ENCODE results near the gene CDH6.
A peak's percentile ranks its signal among the peaks of the same experiment; 100 is the strongest.

Gene CDH6

DNA sequence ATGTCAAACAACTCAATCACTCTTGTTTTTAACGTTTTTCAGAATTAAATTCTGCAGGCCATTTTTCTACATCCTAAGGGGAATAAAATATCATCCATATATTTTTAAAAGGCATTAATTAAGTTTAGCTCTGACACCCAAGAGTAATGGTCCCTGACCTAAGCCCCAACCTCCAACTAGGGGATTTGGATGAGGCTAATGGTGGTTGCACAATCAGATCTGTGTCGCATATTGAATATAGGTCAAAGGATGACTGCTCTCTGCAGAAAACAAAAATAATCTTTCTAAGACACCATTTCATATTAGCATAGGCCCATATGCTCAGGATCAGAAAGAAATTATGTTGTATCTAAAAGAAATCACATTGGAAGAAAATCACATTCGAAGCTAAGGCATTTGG is 20.7 kb downstream of the CDH6 start:
- Histone ChIP-seq H3K79me2 (ENCODE audit: control insufficient read depth, insufficient read depth, low read length) (no peaks in the 10 kb centered on the region), H2BK120ac (ENCODE audit: low read depth, low read length) (no peak overlapping the region), H3K79me1 (ENCODE audit: low read length) (no peaks in the 10 kb centered on the region), H3K4ac (ENCODE audit: low read depth, low read length) (no peak overlapping the region), H3K27ac (ENCODE audit: low read depth, low read length) (no peak overlapping the region), H4K5ac (ENCODE audit: low read length) (no peak overlapping the region), H3K9ac (ENCODE audit: low read length) (no peak overlapping the region), H3K27me3 (ENCODE audit: insufficient read depth, low read length, poor library complexity) (no peaks in the 10 kb centered on the region), H3K36me3 (ENCODE audit: control insufficient read depth, insufficient read depth, low read length) (no peaks in the 10 kb centered on the region), H3K56ac (ENCODE audit: low read length) (no peak overlapping the region), H3K23ac (ENCODE audit: low read length) (no peak overlapping the region), H2BK15ac (replicated peaks; ENCODE audit: low read depth) (no peak overlapping the region), H3K4me1 (ENCODE audit: control insufficient read depth, low read depth, low read length) (no peaks in the 10 kb centered on the region), H3K18ac (ENCODE audit: low read length) (no peak overlapping the region), H4K8ac (ENCODE audit: low read depth, low read length) (no peak overlapping the region), H3K4me2 (ENCODE audit: low read length) (no peak overlapping the region), H2BK5ac (ENCODE audit: low read length) (no peak overlapping the region), H2AK5ac (ENCODE audit: low read length) (no peak overlapping the region), H3K4me3 (ENCODE audit: low read length) (no peak overlapping the region)
- WGBS (ENCODE audit: extremely low coverage, insufficient coverage, low lambda C conversion rate), result no CpG with 5 or more reads among the region's 3 CpGs
- no peak for DNase-seq

- H3K4ac ChIP-seq (ENCODE audit: low read depth, low read length), result no peak overlapping the region
- no peaks in the 10 kb centered on the region for H3K27me3 ChIP-seq (ENCODE audit: insufficient read depth, low read length, poor library complexity)
- H3K79me2 ChIP-seq (ENCODE audit: control insufficient read depth, insufficient read depth, low read length), result no peaks in the 10 kb centered on the region
- no peak overlapping the region for H3K56ac ChIP-seq (ENCODE audit: low read length)
- H3K79me1 ChIP-seq (ENCODE audit: low read length), result no peaks in the 10 kb centered on the region
- H2BK120ac ChIP-seq (ENCODE audit: low read depth, low read length), result no peak overlapping the region
- H3K18ac ChIP-seq (ENCODE audit: low read length), result no peak overlapping the region
- no peak overlapping the region for H3K9ac ChIP-seq (ENCODE audit: low read length)
- H3K4me3 ChIP-seq (ENCODE audit: low read length), result no peak overlapping the region
- no peak overlapping the region for H3K27ac ChIP-seq (ENCODE audit: low read depth, low read length)
- H4K5ac ChIP-seq (ENCODE audit: low read length), result no peak overlapping the region
- H3K36me3 ChIP-seq (ENCODE audit: control insufficient read depth, insufficient read depth, low read length), result no peaks in the 10 kb centered on the region
- no peak overlapping the region for H2BK5ac ChIP-seq (ENCODE audit: low read length)
- no peak overlapping the region for H2BK15ac ChIP-seq (replicated peaks; ENCODE audit: low read depth)
- no peak overlapping the region for H3K4me2 ChIP-seq (ENCODE audit: low read length)
- no peak overlapping the region for H2AK5ac ChIP-seq (ENCODE audit: low read length)
- no peak for DNase-seq
- no peak overlapping the region for H4K8ac ChIP-seq (ENCODE audit: low read depth, low read length)
- H3K23ac ChIP-seq (ENCODE audit: low read length), result no peak overlapping the region
- H3K4me1 ChIP-seq (ENCODE audit: control insufficient read depth, low read depth, low read length), result no peaks in the 10 kb centered on the region
Observed at GRCh38 chr5:31215236-31215635, 21.8 kb downstream of the CDH6 start.

DNA sequence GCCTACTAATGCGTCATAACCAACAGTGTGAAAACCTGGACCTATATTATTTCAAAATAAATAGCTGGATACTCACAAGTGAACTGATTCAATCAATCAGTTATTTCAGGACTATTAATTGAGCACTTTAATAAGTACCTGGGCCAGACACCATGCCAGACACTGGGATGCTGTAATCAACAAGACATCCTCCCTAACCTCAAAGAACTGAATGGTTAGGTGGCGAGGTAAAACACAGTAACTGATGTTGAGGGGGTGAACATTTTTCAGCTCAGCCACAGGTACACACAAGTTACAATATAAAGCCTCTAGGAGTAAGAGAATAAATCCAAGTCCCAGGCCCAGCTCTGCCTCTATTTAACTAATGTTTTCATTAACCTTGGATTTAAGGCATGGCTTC is 24.0 kb downstream of the CDH6 start:
- WGBS (ENCODE audit: extremely low coverage, insufficient coverage, low lambda C conversion rate), result no CpG with 5 or more reads among the region's 2 CpGs
- Histone ChIP-seq H3K56ac (ENCODE audit: low read length) (no peak overlapping the region), H4K5ac (ENCODE audit: low read length) (no peak overlapping the region), H3K4ac (ENCODE audit: low read depth, low read length) (no peak overlapping the region), H3K27me3 (ENCODE audit: insufficient read depth, low read length, poor library complexity) (no peaks in the 10 kb centered on the region), H3K18ac (ENCODE audit: low read length) (no peak overlapping the region), H2BK15ac (replicated peaks; ENCODE audit: low read depth) (no peak overlapping the region), H3K4me1 (ENCODE audit: control insufficient read depth, low read depth, low read length) (no peaks in the 10 kb centered on the region), H3K4me3 (ENCODE audit: low read length) (no peak overlapping the region), H2BK5ac (ENCODE audit: low read length) (no peak overlapping the region), H3K79me2 (ENCODE audit: control insufficient read depth, insufficient read depth, low read length) (no peaks in the 10 kb centered on the region), H2BK120ac (ENCODE audit: low read depth, low read length) (no peak overlapping the region), H3K23ac (ENCODE audit: low read length) (no peak overlapping the region), H2AK5ac (ENCODE audit: low read length) (no peak overlapping the region), H3K27ac (ENCODE audit: low read depth, low read length) (no peak overlapping the region), H3K36me3 (ENCODE audit: control insufficient read depth, insufficient read depth, low read length) (no peaks in the 10 kb centered on the region), H3K79me1 (ENCODE audit: low read length) (no peaks in the 10 kb centered on the region), H3K4me2 (ENCODE audit: low read length) (no peak overlapping the region), H4K8ac (ENCODE audit: low read depth, low read length) (no peak overlapping the region), H3K9ac (ENCODE audit: low read length) (no peak overlapping the region)
- peak; percentile 52 for DNase-seq

DNA sequence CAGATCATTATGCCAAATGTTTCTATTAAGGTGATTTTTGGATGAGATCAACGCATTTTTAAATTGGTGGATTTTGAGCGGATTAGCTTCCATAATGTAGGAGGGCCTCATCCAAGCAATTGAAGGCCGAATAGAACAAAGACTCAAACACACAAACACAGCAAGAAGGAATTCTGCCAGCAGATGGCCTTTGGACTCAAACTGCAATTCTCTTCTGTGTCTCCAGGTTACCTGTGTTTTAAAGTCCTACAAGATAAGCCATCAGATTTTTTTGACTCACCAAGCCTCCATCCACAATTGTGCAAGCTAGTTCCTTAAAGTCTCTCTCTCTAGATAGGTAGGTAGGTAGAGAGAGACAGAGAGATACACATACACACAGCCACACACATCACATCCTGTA is 25.5 kb downstream of the CDH6 start:
- Histone ChIP-seq H3K23ac (ENCODE audit: low read length) (no peak overlapping the region), H3K4me2 (ENCODE audit: low read length) (no peak overlapping the region), H3K4me1 (ENCODE audit: control insufficient read depth, low read depth, low read length) (no peaks in the 10 kb centered on the region), H3K18ac (ENCODE audit: low read length) (no peak overlapping the region), H4K8ac (ENCODE audit: low read depth, low read length) (no peak overlapping the region), H3K4ac (ENCODE audit: low read depth, low read length) (no peak overlapping the region), H3K27me3 (ENCODE audit: insufficient read depth, low read length, poor library complexity) (no peaks in the 10 kb centered on the region), H3K4me3 (ENCODE audit: low read length) (no peak overlapping the region), H4K5ac (ENCODE audit: low read length) (no peak overlapping the region), H2BK5ac (ENCODE audit: low read length) (no peak overlapping the region), H2BK15ac (replicated peaks; ENCODE audit: low read depth) (no peak overlapping the region), H3K79me2 (ENCODE audit: control insufficient read depth, insufficient read depth, low read length) (no peaks in the 10 kb centered on the region), H3K56ac (ENCODE audit: low read length) (no peak overlapping the region), H3K27ac (ENCODE audit: low read depth, low read length) (no peak overlapping the region), H3K36me3 (ENCODE audit: control insufficient read depth, insufficient read depth, low read length) (no peaks in the 10 kb centered on the region), H2AK5ac (ENCODE audit: low read length) (no peak overlapping the region), H3K79me1 (ENCODE audit: low read length) (no peaks in the 10 kb centered on the region), H3K9ac (ENCODE audit: low read length) (no peak overlapping the region), H2BK120ac (ENCODE audit: low read depth, low read length) (no peak overlapping the region)
- WGBS (ENCODE audit: extremely low coverage, insufficient coverage, low lambda C conversion rate), result no CpG with 5 or more reads among the region's 3 CpGs
- DNase-seq, result peak; percentile 58

DNA sequence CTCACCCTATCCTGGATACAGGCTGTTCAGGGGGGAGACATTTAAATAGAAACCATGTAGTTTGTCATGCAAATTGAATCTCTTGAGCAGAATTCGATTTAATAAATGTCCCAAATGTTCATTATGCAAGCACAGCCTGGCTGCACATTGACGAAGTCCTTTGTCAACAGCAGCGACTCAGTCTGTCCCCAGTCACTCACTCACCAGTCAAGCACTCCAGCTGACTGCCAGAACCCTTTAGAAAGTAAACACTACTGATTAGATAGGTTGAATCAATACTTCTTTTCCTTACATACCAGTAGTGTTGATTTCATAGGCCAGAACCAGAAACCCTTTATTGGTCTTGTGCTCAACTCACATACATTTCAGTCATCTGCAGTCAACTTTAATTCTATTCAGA is 27.5 kb downstream of the CDH6 start:
- WGBS (ENCODE audit: extremely low coverage, insufficient coverage, low lambda C conversion rate), result no CpG with 5 or more reads among the region's 3 CpGs
- Histone ChIP-seq H3K4me3 (ENCODE audit: low read length) (no peak overlapping the region), H3K4me1 (ENCODE audit: control insufficient read depth, low read depth, low read length) (no peaks in the 10 kb centered on the region), H2BK5ac (ENCODE audit: low read length) (no peak overlapping the region), H3K18ac (ENCODE audit: low read length) (no peak overlapping the region), H2BK15ac (replicated peaks; ENCODE audit: low read depth) (no peak overlapping the region), H3K23ac (ENCODE audit: low read length) (no peak overlapping the region), H3K9ac (ENCODE audit: low read length) (no peak overlapping the region), H2BK120ac (ENCODE audit: low read depth, low read length) (no peak overlapping the region), H3K4ac (ENCODE audit: low read depth, low read length) (no peak overlapping the region), H3K27ac (ENCODE audit: low read depth, low read length) (no peak overlapping the region), H3K79me2 (ENCODE audit: control insufficient read depth, insufficient read depth, low read length) (no peaks in the 10 kb centered on the region), H3K27me3 (ENCODE audit: insufficient read depth, low read length, poor library complexity) (no peaks in the 10 kb centered on the region), H3K36me3 (ENCODE audit: control insufficient read depth, insufficient read depth, low read length) (no peaks in the 10 kb centered on the region), H3K79me1 (ENCODE audit: low read length) (no peaks in the 10 kb centered on the region), H4K5ac (ENCODE audit: low read length) (no peak overlapping the region), H3K4me2 (ENCODE audit: low read length) (no peak overlapping the region), H4K8ac (ENCODE audit: low read depth, low read length) (no peak overlapping the region), H3K56ac (ENCODE audit: low read length) (no peak overlapping the region), H2AK5ac (ENCODE audit: low read length) (no peak overlapping the region)
- DNase-seq, result peak; percentile 24

DNA sequence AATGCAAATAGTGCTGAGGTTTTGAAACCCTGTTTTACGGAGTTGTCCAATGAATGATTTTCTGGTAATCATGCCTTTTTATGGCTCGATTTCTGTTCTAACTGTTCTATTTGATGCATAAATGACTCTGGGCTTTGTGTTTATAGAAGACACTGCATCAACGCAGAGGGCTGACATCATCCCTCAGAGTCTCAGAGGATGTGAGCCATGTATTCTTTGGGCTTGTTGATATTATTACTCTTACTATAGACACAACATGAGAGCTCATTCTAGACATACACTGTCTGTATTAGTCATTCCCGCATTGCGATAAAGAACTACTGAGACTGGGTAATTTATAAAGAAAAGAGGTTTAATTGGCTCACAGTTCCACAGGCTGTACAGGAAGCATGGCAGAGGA is 31.6 kb downstream of the CDH6 start:
- Histone ChIP-seq H2BK120ac (ENCODE audit: low read depth, low read length) (no peak overlapping the region), H3K9ac (ENCODE audit: low read length) (no peak overlapping the region), H4K8ac (ENCODE audit: low read depth, low read length) (no peak overlapping the region), H3K79me2 (ENCODE audit: control insufficient read depth, insufficient read depth, low read length) (no peaks in the 10 kb centered on the region), H2BK5ac (ENCODE audit: low read length) (no peak overlapping the region), H3K27ac (ENCODE audit: low read depth, low read length) (no peak overlapping the region), H3K27me3 (ENCODE audit: insufficient read depth, low read length, poor library complexity) (no peaks in the 10 kb centered on the region), H3K4me2 (ENCODE audit: low read length) (no peak overlapping the region), H3K4ac (ENCODE audit: low read depth, low read length) (no peak overlapping the region), H2AK5ac (ENCODE audit: low read length) (no peak overlapping the region), H3K36me3 (ENCODE audit: control insufficient read depth, insufficient read depth, low read length) (no peaks in the 10 kb centered on the region), H3K23ac (ENCODE audit: low read length) (no peak overlapping the region), H4K5ac (ENCODE audit: low read length) (no peak overlapping the region), H3K4me1 (ENCODE audit: control insufficient read depth, low read depth, low read length) (no peaks in the 10 kb centered on the region), H3K79me1 (ENCODE audit: low read length) (no peaks in the 10 kb centered on the region), H3K4me3 (ENCODE audit: low read length) (no peak overlapping the region), H2BK15ac (replicated peaks; ENCODE audit: low read depth) (no peak overlapping the region), H3K56ac (ENCODE audit: low read length) (no peak overlapping the region), H3K18ac (ENCODE audit: low read length) (no peak overlapping the region)
- DNase-seq, result no peak
- WGBS (ENCODE audit: extremely low coverage, insufficient coverage, low lambda C conversion rate), result no CpG with 5 or more reads among the region's 5 CpGs

Measured in mesendoderm (in vitro differentiated cells).